ENCODE data around the gene HNF1B. TPM values are rescaled to one million over a fixed set of nuclear protein-coding genes. Genes with fewer than 3 reads are reported as not detected.

Gene HNF1B
- total RNA-seq, 2 experiments from 2014 or later = not detected

- ATAC-seq (ENCODE audit: poor library complexity) = no peak
- no peaks in the 10 kb centered on the region for H3K4me1 Mint-ChIP-seq (ENCODE audit: low read depth)
- peaks cover 2% of the 10 kb centered on the region for H3K9me3 Mint-ChIP-seq
- Histone ChIP-seq H3K27me3 (ENCODE audit: control insufficient read depth in 1 of 2, insufficient read depth in 2 of 2, low read length in 2 of 2) (peaks cover 0 to 4% of the 10 kb centered on the region in 2 experiments), H3K4me3 (ENCODE audit: low read length) (no peak overlapping the region), H3K36me3 (ENCODE audit: insufficient read depth, low read length) (no peaks in the 10 kb centered on the region), H3K4me1 (ENCODE audit: insufficient read depth, low read length) (no peaks in the 10 kb centered on the region), H3K27ac (ENCODE audit: low read depth in 1 of 2, low read length in 2 of 2) (no peak overlapping the region), H3K9me3 (ENCODE audit: control insufficient read depth in 1 of 2, insufficient read depth in 1 of 2, low read length in 2 of 2) (no peaks in the 10 kb centered on the region)
- ChIA-PET CTCF (no interaction called here), POLR2A (no interaction called here)
- H3K27me3 Mint-ChIP-seq = peaks cover 28% of the 10 kb centered on the region
- H3K4me3 Mint-ChIP-seq = no peak overlapping the region
- no peak for DNase-seq
- no peaks in the 10 kb centered on the region for H3K36me3 Mint-ChIP-seq (ENCODE audit: low read depth)
- H3K27ac Mint-ChIP-seq = no peak overlapping the region
- TF ChIP-seq CTCF (IDR thresholded peaks at IDR 0.05) = no peak
- intact Hi-C loops (cut with DNase I, micrococcal nuclease) = loop anchor here in 1 of 2 experiments (10.0 kb wide), 1 partner anchor 58 kb away; no protein-coding TSS in a partner anchor
Measured at GRCh38 chr17:37677021-37677420, 67.8 kb downstream of the HNF1B start.

- no peaks in the 10 kb centered on the region for H3K9me3 ChIP-seq (ENCODE audit: control insufficient read depth in 1 of 2, insufficient read depth in 1 of 2, low read length in 2 of 2)
- Mint-ChIP-seq H3K4me3 (no peak overlapping the region), H3K4me1 (ENCODE audit: low read depth) (no peaks in the 10 kb centered on the region), H3K27ac (no peak overlapping the region), H3K27me3 (peaks cover 28% of the 10 kb centered on the region), H3K36me3 (ENCODE audit: low read depth) (no peaks in the 10 kb centered on the region), H3K9me3 (peaks cover 2% of the 10 kb centered on the region)
- ATAC-seq (ENCODE audit: poor library complexity) (no peak), DNase-seq (no peak)
- H3K4me3 ChIP-seq (ENCODE audit: low read length) = no peak overlapping the region
- no peak overlapping the region for H3K27ac ChIP-seq (ENCODE audit: low read depth in 1 of 2, low read length in 2 of 2)
- intact Hi-C loops (cut with DNase I, micrococcal nuclease) = loop anchor here in 1 of 2 experiments (10.0 kb wide), 1 partner anchor 58 kb away; no protein-coding TSS in a partner anchor
- no peak for TF ChIP-seq CTCF (IDR thresholded peaks at IDR 0.05)
- ChIA-PET CTCF (no interaction called here), POLR2A (no interaction called here)
- no peaks in the 10 kb centered on the region for H3K36me3 ChIP-seq (ENCODE audit: insufficient read depth, low read length)
- no peaks in the 10 kb centered on the region for H3K4me1 ChIP-seq (ENCODE audit: insufficient read depth, low read length)
- peaks cover 0 to 4% of the 10 kb centered on the region in 2 experiments for H3K27me3 ChIP-seq (ENCODE audit: control insufficient read depth in 1 of 2, insufficient read depth in 2 of 2, low read length in 2 of 2)
Measured at GRCh38 chr17:37676115-37676925, 68.5 kb downstream of the HNF1B start.

GRCh38 chr17:37674511-37674910 is 70.3 kb downstream of the HNF1B start:
- CTCF ChIA-PET = no interaction called here
- H3K9me3 ChIP-seq (ENCODE audit: control insufficient read depth in 1 of 2, insufficient read depth in 1 of 2, low read length in 2 of 2) = no peaks in the 10 kb centered on the region

More at GRCh38 chr17:37674511-37674910, 70.3 kb downstream of the HNF1B start:
- Histone ChIP-seq H3K36me3 (ENCODE audit: insufficient read depth, low read length) (no peaks in the 10 kb centered on the region), H3K4me1 (ENCODE audit: insufficient read depth, low read length) (no peaks in the 10 kb centered on the region), H3K27ac (ENCODE audit: low read depth in 1 of 2, low read length in 2 of 2) (no peak overlapping the region), H3K27me3 (ENCODE audit: control insufficient read depth in 1 of 2, insufficient read depth in 2 of 2, low read length in 2 of 2) (peaks cover 0 to 4% of the 10 kb centered on the region in 2 experiments), H3K4me3 (ENCODE audit: low read length) (no peak overlapping the region)
- DNase-seq (no peak), ATAC-seq (ENCODE audit: poor library complexity) (no peak)
- intact Hi-C loops (cut with DNase I, micrococcal nuclease) = loop anchor here in 1 of 2 experiments (10.0 kb wide), 1 partner anchor 60 kb away; no protein-coding TSS in a partner anchor
- POLR2A ChIA-PET = no interaction called here
- Mint-ChIP-seq H3K27ac (no peak overlapping the region), H3K27me3 (peaks cover 28% of the 10 kb centered on the region), H3K36me3 (ENCODE audit: low read depth) (no peaks in the 10 kb centered on the region), H3K4me1 (ENCODE audit: low read depth) (no peaks in the 10 kb centered on the region), H3K9me3 (peaks cover 2% of the 10 kb centered on the region), H3K4me3 (no peak overlapping the region)
- TF ChIP-seq CTCF (IDR thresholded peaks at IDR 0.05) = no peak
